Keratinocyte (primary cell): ENCODE measurements around the gene CORO1C. TPM values are rescaled to one million over a fixed set of nuclear protein-coding genes. Genes with fewer than 3 reads are reported as not detected.

Experiments used
- DNase-seq: peaks from one replicate; pipeline ENCODE4 v3.0.0-alpha.2; 2011; ENCODE audit warnings: low read depth, missing footprints, low spot score
- FAIRE-seq: peaks from 2 replicates; lab custom pipeline; 2011; peaks lifted over from hg19 to GRCh38; lab: Jason Lieb, UNC
- H2AFZ ChIP-seq: 2 replicates; pipeline ENCODE4 v1.6.0; 2012; ENCODE audit warnings: low read length, control low read depth, inconsistent platforms; ENCODE audit not compliant: control insufficient read depth
- H3K27ac ChIP-seq: 2 replicates; pipeline ENCODE4 v1.5.1; 2011; ENCODE audit warnings: low read length; ENCODE audit not compliant: control insufficient read depth, insufficient read depth
- H3K27me3 ChIP-seq: 3 replicates; pipeline ENCODE4 v1.6.0; 2011; ENCODE audit warnings: low read length; ENCODE audit not compliant: control insufficient read depth, insufficient read depth; ENCODE audit errors: extremely low read depth
- H3K36me3 ChIP-seq, 2 experiments: 2 replicates in 1 of 2; 3 replicates in 1 of 2; pipeline ENCODE4 v1.5.1; 2011; ENCODE audit warnings: low read length in 2 of 2, mild to moderate bottlenecking in 1 of 2; ENCODE audit not compliant: control insufficient read depth in 2 of 2, insufficient read depth in 2 of 2; ENCODE audit errors: extremely low read depth in 1 of 2
- H3K4me1 ChIP-seq: 3 replicates; pipeline ENCODE4 v1.5.1; 2011; ENCODE audit warnings: low read length; ENCODE audit not compliant: control insufficient read depth, insufficient read depth; ENCODE audit errors: extremely low read depth
- H3K4me2 ChIP-seq: 3 replicates; pipeline ENCODE4 v1.6.0; 2011; ENCODE audit warnings: low read depth, low read length; ENCODE audit not compliant: control insufficient read depth, insufficient read depth; ENCODE audit errors: extremely low read depth
- H3K4me3 ChIP-seq, 3 experiments: fragments of 200-600 bp in 1 of 3; sonication (generic) in 1 of 3; 2 replicates in 2 of 3; 3 replicates in 1 of 3; pipeline ENCODE4 v1.5.1; 2011 to 2016; ENCODE audit warnings: low read length in 3 of 3, mild to moderate bottlenecking in 3 of 3, control low read depth in 2 of 3, inconsistent platforms in 1 of 3, low read depth in 1 of 3, mixed read lengths in 1 of 3, mixed run types in 1 of 3, moderate library complexity in 1 of 3; ENCODE audit not compliant: control insufficient read depth in 2 of 3, insufficient read depth in 2 of 3; ENCODE audit errors: extremely low read depth in 1 of 3
- H3K79me2 ChIP-seq: 2 replicates; pipeline ENCODE4 v1.6.0; 2012; ENCODE audit warnings: low read length; ENCODE audit not compliant: control insufficient read depth, insufficient read depth
- H3K9ac ChIP-seq: 3 replicates; pipeline ENCODE4 v1.6.0; 2011; ENCODE audit warnings: low read length; ENCODE audit not compliant: control insufficient read depth, insufficient read depth; ENCODE audit errors: extremely low read depth
- H3K9me1 ChIP-seq: 3 replicates; pipeline ENCODE4 v1.6.0; 2011; ENCODE audit warnings: low read length; ENCODE audit not compliant: control insufficient read depth, insufficient read depth; ENCODE audit errors: extremely low read depth
- H3K9me3 ChIP-seq: 2 replicates; pipeline ENCODE4 v1.5.1; 2012; ENCODE audit warnings: low read depth, low read length; ENCODE audit not compliant: control insufficient read depth
- H4K20me1 ChIP-seq: 3 replicates; pipeline ENCODE4 v1.6.0; 2011; ENCODE audit warnings: low read length; ENCODE audit not compliant: control insufficient read depth, insufficient read depth; ENCODE audit errors: extremely low read depth
- EZH2 ChIP-seq: IDR thresholded peaks from one replicate; pipeline ENCODE4 v1.6.1; 2012; ENCODE audit warnings: inconsistent platforms, mild to moderate bottlenecking, low read length, moderate library complexity
- dilution Hi-C: fragments of 300-500 bp; cut with MboI; formaldehyde crosslinking; loops from one replicate; pipeline ENCODE4 v1.7.0; 2020; ENCODE audit warnings: low sequenced_read_pairs; ENCODE audit not compliant: extremely low pct_ligation_motif_present
- polyA plus RNA-seq, 5 experiments: library from polyadenylated mRNA; depleted of rRNA in 3 of 5; stranded (reverse) in 3 of 5; stranded (forward) in 1 of 5; unstranded in 1 of 5; fragments of >200 nt; gene quantifications; 1 replicate in 1 of 5; 2 replicates in 3 of 5; 3 replicates in 1 of 5; pipeline versions ENCODE4 v1.2.1 to v1.2.3, GENCODE V29; 2011 to 2012; ENCODE audit warnings: missing spikeins in 2 of 5, low read depth in 1 of 5, low replicate concordance in 1 of 5
- TF ChIP-seq, protein P1 (sequence below), 3 experiments: IDR thresholded peaks in 1 of 3; conservative IDR thresholded peaks in 1 of 3; optimal IDR thresholded peaks in 1 of 3; 2 replicates in 2 of 3; 3 replicates in 1 of 3; pipeline versions ENCODE3 to v1.5.1; 2011; ENCODE audit warnings: low read length in 3 of 3, mild to moderate bottlenecking in 3 of 3, moderate library complexity in 2 of 3, control low read depth in 1 of 3, inconsistent platforms in 1 of 3; ENCODE audit not compliant: insufficient read depth in 2 of 3; ENCODE audit errors: extremely low read depth in 1 of 3

CORO1C gene
- polyA plus RNA-seq, 1 donor (not counting 4 experiments of a cell fraction or from before 2014, with no cell fraction given) = 283 TPM

DNA sequence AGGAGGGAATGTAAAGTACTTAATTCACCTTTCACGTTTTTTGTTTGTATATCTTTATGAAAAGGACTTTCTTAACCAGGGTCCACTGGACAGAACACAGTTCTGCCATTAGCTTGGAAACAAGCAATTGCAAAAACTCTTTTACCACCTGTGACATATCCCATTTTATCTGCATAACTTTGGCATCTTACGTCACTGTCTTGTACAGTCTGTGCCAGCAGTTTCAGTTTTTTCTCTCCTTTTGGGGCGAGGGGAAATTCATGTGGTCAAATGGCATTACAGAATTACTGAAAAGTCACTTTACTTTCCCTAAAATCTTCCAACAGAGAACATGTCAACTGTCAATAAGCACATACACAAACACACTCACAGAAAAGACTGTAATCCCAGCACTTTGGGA lies 53.9 kb downstream of the CORO1C start:
- DNase-seq (no peak), FAIRE-seq (no peak)
- H3K4me1 ChIP-seq = no peaks in the 10 kb centered on the region
- dilution Hi-C loops = no loop called here
- no peak overlapping the region for H2AFZ ChIP-seq
- H4K20me1 ChIP-seq = no peaks in the 10 kb centered on the region
- no peaks in the 10 kb centered on the region for H3K9me1 ChIP-seq
- H3K36me3 ChIP-seq = peaks cover 8 to 16% of the 10 kb centered on the region in 2 experiments
- TF ChIP-seq EZH2 = no peak
- TF ChIP-seq, protein P1, sequence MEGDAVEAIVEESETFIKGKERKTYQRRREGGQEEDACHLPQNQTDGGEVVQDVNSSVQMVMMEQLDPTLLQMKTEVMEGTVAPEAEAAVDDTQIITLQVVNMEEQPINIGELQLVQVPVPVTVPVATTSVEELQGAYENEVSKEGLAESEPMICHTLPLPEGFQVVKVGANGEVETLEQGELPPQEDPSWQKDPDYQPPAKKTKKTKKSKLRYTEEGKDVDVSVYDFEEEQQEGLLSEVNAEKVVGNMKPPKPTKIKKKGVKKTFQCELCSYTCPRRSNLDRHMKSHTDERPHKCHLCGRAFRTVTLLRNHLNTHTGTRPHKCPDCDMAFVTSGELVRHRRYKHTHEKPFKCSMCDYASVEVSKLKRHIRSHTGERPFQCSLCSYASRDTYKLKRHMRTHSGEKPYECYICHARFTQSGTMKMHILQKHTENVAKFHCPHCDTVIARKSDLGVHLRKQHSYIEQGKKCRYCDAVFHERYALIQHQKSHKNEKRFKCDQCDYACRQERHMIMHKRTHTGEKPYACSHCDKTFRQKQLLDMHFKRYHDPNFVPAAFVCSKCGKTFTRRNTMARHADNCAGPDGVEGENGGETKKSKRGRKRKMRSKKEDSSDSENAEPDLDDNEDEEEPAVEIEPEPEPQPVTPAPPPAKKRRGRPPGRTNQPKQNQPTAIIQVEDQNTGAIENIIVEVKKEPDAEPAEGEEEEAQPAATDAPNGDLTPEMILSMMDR (optimal IDR thresholded peaks at IDR 0.05 in 1 of 3, IDR thresholded peaks at IDR 0.05 in 1 of 3, conservative IDR thresholded peaks at IDR 0.05 in 1 of 3; ENCODE audit: extremely low read depth in 1 of 3, insufficient read depth in 2 of 3, low read length in 3 of 3) = no peak
- peaks cover 85% of the 10 kb centered on the region for H3K79me2 ChIP-seq
- no peak overlapping the region for H3K9ac ChIP-seq
- H3K4me2 ChIP-seq = no peak overlapping the region
- H3K9me3 ChIP-seq = no peaks in the 10 kb centered on the region
- no peak overlapping the region for H3K4me3 ChIP-seq
- no peaks in the 10 kb centered on the region for H3K27me3 ChIP-seq
- H3K27ac ChIP-seq = no peak overlapping the region

DNA sequence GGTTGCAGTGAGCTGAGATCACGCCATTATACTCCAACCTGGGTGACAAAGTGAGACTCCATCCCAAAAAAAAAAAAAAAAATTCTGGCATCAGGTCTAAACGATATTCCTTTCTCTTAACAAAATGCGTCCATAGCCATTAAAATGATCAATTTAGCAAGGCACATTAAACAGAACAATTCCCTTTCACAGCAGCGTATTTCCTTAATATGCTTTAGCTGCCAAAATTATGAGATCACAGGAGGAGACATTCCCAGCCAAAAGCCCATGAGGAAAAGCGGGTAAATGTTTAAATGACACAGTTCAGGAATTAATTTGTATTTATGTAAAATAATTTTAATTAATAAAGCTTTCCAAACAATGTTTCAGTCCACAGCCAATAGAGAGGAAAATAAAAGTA lies 54.6 kb downstream of the CORO1C start:
- FAIRE-seq (no peak), DNase-seq (no peak)
- peaks cover 8 to 16% of the 10 kb centered on the region in 2 experiments for H3K36me3 ChIP-seq
- dilution Hi-C loops = no loop called here
- TF ChIP-seq, protein P1 (optimal IDR thresholded peaks at IDR 0.05 in 1 of 3, IDR thresholded peaks at IDR 0.05 in 1 of 3, conservative IDR thresholded peaks at IDR 0.05 in 1 of 3; ENCODE audit: extremely low read depth in 1 of 3, insufficient read depth in 2 of 3, low read length in 3 of 3) = no peak
- no peak for TF ChIP-seq EZH2
- H3K9ac ChIP-seq = no peak overlapping the region
- H3K27ac ChIP-seq = no peak overlapping the region
- H3K9me1 ChIP-seq = no peaks in the 10 kb centered on the region
- peaks cover 3% of the 10 kb centered on the region for H4K20me1 ChIP-seq
- no peak overlapping the region for H2AFZ ChIP-seq
- H3K9me3 ChIP-seq = no peaks in the 10 kb centered on the region
- no peaks in the 10 kb centered on the region for H3K4me1 ChIP-seq
- H3K27me3 ChIP-seq = no peaks in the 10 kb centered on the region
- H3K79me2 ChIP-seq = peaks cover 85% of the 10 kb centered on the region
- no peak overlapping the region for H3K4me3 ChIP-seq
- H3K4me2 ChIP-seq = no peak overlapping the region
